GM21528 (cell line): Measurements from ENCODE around the gene RFX8.
"Not testable (repeated sequence)": the region's sequence is repeated elsewhere in the genome, so short reads cannot be mapped to it uniquely, and the experiment has no call there.

Experiments
- ATAC-seq: cut with Tn5 transposase; IDR thresholded peaks from one replicate; pipeline ENCODE4 v1.9.1; 2021; ENCODE audit warnings: mild to moderate bottlenecking, moderate library complexity; ENCODE audit not compliant: unreplicated experiment, low FRiP score

RFX8 gene

GRCh38 chr2:101446869-101447268 is 28.0 kb downstream of the RFX8 start:
- ATAC-seq, result no peak

- no peak for ATAC-seq
Measured at GRCh38 chr2:101442667-101443061, 32.2 kb downstream of the RFX8 start.

GRCh38 chr2:101442042-101442666 is 32.8 kb downstream of the RFX8 start:
- no peak for ATAC-seq

GRCh38 chr2:101440127-101440738 is 34.7 kb downstream of the RFX8 start:
- no peak for ATAC-seq

- ATAC-seq, result no peak
Measured at GRCh38 chr2:101439716-101440115, 35.2 kb downstream of the RFX8 start.

- not testable (repeated sequence) for ATAC-seq
Measured at GRCh38 chr2:101438555-101438954, 36.4 kb downstream of the RFX8 start.

GRCh38 chr2:101435001-101435862 is 39.7 kb downstream of the RFX8 start:
- ATAC-seq, result no peak

GRCh38 chr2:101433465-101433864 is 41.4 kb downstream of the RFX8 start:
- ATAC-seq, result no peak

GRCh38 chr2:101432411-101433181 is 42.3 kb downstream of the RFX8 start:
- no peak for ATAC-seq

- no peak for ATAC-seq
Measured at GRCh38 chr2:101431486-101431885, 43.4 kb downstream of the RFX8 start.

- no peak for ATAC-seq
Measured at GRCh38 chr2:101430156-101430555, 44.8 kb downstream of the RFX8 start.

- no peak for ATAC-seq
Measured at GRCh38 chr2:101429453-101429852, 45.5 kb downstream of the RFX8 start.

GRCh38 chr2:101428422-101429176 is 46.3 kb downstream of the RFX8 start:
- no peak for ATAC-seq

GRCh38 chr2:101427743-101428142 is 47.2 kb downstream of the RFX8 start:
- no peak for ATAC-seq

- ATAC-seq, result no peak
Measured at GRCh38 chr2:101427240-101427639, 47.7 kb downstream of the RFX8 start.

GRCh38 chr2:101426822-101427221 is 48.1 kb downstream of the RFX8 start:
- ATAC-seq, result no peak

GRCh38 chr2:101420623-101421022 is 54.3 kb downstream of the RFX8 start:
- ATAC-seq, result no peak

GRCh38 chr2:101419096-101419663 is 55.7 kb downstream of the RFX8 start:
- no peak for ATAC-seq

- no peak for ATAC-seq
Measured at GRCh38 chr2:101418460-101419095, 56.3 kb downstream of the RFX8 start.
